GM13976 (cell line): ENCODE data around the gene OR52M1.

ENCODE experiments used
- DNase-seq: peaks from one replicate; pipeline ENCODE4 v3.0.0; 2012; ENCODE audit warnings: low spot score
- CTCF ChIP-seq: IDR thresholded peaks from 2 replicates; pipeline ENCODE4 v1.5.1; 2012; ENCODE audit warnings: borderline replicate concordance, mild to moderate bottlenecking; ENCODE audit not compliant: insufficient read depth; ENCODE audit errors: extremely low read depth, missing control alignments, control extremely low read depth
- in situ Hi-C: fragments of 300-500 bp; cut with MboI; formaldehyde crosslinking; loops from one replicate; pipeline ENCODE4 v1.12.0; 2022; ENCODE audit warnings: low sequenced_read_pairs, mixed read lengths, inconsistent platforms; ENCODE audit not compliant: unreplicated experiment

The OR52M1 gene

DNA sequence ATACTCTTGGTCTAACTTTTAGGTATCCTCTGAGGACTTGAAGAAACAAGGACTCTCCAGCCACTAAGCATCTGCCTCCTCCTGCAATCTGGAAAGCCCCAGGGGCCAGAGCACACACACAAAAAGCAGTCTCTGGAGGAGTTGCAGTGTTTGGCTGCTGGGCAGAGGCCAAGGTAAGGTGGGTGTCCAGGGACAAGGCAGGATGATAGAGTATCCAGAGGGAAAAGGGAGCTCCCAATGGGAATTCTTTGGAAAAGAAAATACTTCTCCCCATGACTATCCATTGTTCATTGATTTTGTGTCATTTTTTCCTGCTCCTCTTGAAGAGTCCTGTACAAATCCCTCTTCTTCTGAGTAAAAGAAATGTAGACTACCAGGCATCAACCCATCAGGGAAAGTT, 36.5 kb downstream of the OR52M1 start, which contains the start of gene OR52I2:
TSS of gene OR52I2 (plus strand) at position 301 of the 400 bp plus-strand sequence.
- no peak for TF ChIP-seq CTCF
- in situ Hi-C loops: no loop called here
- no peak for DNase-seq

DNA sequence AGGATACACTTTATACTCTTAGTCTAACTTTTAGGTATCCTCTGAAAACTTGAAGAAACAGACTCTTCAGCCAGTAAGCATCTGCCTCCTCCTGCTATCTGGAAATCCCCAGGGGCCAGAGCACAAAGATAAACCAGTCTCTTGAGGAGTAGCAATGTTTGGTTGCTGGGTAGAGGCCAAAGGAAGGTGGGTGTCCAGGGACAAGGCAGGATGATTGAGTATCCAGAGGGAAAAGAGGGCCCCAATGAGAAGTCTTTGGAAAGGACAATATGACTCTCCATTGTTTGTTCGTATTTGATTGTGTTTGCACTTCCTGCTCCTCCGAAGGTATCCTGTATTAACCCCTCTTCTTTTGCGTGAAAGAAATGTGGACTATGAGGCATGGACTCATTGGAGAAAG, 44.0 kb downstream of the OR52M1 start:
- in situ Hi-C loops: no loop called here
- no peak for DNase-seq
- TF ChIP-seq CTCF: no peak

- no peak for TF ChIP-seq CTCF
- in situ Hi-C loops: no loop called here
- DNase-seq: no peak
Measured at GRCh38 chr11:4593739-4594138, 48.7 kb downstream of the OR52M1 start, which contains the start of gene OR52I1. Gene OR52I1, plus strand, starts transcription at chr11:4594039. Its CDS starts 0 bp downstream, at chr11:4594039.
